AG09309 (cell line): ENCODE data around the gene ATAD2B.
"Not testable (repeated sequence)": the region's sequence is repeated elsewhere in the genome, so short reads cannot be mapped to it uniquely, and the experiment has no call there.

Experiments
- DNase-seq: peaks from one replicate; pipeline ENCODE4 v3.0.0-alpha.2; 2010; ENCODE audit warnings: low read depth
- H3K4me3 ChIP-seq: 2 replicates; pipeline ENCODE4 v1.5.1; 2011; ENCODE audit warnings: mild to moderate bottlenecking, low read depth, low read length, moderate library complexity; ENCODE audit not compliant: control insufficient read depth
- TF ChIP-seq, protein P1 (sequence below): IDR thresholded peaks from 2 replicates; pipeline ENCODE4 v1.5.1; 2011; ENCODE audit warnings: mild to moderate bottlenecking, low read depth, low read length, inconsistent platforms; ENCODE audit not compliant: insufficient read depth, control insufficient read depth; ENCODE audit errors: missing control alignments

Gene ATAD2B

DNA sequence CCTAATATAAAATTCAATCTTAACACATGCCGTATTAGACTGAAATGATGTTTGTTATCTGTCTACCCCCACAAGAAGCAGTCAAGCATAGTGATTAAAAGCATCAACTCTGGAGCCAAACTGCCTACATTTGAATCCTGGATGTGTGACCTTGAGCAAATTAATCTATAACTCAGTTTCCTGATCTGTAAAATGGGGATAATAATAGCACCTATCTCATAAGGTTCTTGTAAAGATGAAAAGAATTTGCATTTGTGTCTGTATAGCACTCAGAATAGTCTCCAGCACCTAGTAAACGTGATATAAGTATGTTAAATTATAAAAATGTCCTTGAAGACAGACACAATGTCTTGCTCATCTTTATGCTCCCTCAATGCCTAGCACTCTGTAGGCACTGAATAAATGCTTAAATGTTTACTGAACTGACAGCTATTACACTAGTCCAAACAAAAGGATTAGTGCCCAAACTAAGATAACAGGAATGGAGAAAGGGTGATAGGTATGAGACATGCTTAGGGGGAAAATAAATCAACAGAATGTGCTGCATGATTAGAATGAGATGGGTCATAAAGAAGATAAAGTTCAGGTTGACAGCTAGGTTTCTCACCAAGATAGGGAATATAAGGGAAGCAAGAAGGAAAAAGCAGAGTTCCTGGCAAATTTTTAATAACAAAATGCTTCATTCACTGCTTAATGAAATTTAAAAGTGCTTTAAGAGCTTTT is 180.6 kb downstream of the ATAD2B start:
- no peak for DNase-seq
- TF ChIP-seq, protein P1, sequence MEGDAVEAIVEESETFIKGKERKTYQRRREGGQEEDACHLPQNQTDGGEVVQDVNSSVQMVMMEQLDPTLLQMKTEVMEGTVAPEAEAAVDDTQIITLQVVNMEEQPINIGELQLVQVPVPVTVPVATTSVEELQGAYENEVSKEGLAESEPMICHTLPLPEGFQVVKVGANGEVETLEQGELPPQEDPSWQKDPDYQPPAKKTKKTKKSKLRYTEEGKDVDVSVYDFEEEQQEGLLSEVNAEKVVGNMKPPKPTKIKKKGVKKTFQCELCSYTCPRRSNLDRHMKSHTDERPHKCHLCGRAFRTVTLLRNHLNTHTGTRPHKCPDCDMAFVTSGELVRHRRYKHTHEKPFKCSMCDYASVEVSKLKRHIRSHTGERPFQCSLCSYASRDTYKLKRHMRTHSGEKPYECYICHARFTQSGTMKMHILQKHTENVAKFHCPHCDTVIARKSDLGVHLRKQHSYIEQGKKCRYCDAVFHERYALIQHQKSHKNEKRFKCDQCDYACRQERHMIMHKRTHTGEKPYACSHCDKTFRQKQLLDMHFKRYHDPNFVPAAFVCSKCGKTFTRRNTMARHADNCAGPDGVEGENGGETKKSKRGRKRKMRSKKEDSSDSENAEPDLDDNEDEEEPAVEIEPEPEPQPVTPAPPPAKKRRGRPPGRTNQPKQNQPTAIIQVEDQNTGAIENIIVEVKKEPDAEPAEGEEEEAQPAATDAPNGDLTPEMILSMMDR: no peak
- no peak overlapping the region for H3K4me3 ChIP-seq

DNA sequence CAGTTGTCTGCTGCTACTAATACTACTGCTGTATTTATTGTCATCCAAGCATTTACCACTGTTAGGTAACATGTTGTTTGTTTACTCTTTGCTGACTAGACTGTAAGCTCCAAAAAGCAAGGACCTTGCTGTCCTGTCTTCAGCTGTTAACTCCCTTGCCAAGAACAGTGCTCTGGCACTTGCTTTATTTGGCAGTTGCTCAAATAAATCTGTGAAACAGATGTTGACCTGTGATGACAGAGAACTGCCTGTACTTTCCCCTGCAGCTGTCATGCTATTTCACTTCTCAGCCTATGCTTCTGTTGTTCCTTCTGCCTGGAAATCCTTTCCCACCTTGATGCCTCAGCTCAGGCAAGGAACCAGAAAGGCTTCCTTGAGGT is 181.2 kb downstream of the ATAD2B start:
- DNase-seq: no peak
- TF ChIP-seq, protein P1: no peak
- no peak overlapping the region for H3K4me3 ChIP-seq

DNA sequence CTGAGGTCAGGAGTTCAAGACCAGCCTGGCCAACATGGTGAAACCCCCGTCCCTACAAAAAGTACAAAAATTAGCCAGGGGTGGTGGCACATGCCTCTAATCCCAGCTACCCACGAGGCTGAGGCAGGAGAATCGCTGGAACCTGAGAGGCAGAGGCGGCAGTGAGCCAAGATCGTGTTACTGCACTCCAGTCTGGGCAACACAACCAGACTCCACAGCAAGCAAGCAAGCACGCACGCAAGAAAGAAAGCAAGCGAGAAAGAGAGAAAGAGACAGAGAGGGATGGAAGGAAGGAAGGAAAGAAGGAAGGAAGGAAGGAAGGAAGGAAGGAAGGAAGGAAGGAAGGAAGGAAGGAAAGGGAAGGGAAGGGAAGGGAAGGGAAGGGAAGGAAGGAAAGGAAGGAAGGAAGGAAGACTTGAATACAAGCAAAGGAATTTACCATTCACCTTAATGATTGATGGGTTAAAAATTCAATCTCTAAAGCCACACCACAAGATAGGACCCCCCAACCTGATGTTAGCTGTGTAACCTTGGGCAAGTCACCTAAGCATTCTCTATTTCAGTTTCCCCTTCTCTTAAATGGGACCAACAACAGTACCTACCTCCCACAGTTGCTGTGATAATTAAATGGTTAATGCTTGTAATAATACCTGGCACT is 181.7 kb downstream of the ATAD2B start:
- DNase-seq: no peak
- TF ChIP-seq, protein P1: no peak
- no peak overlapping the region for H3K4me3 ChIP-seq

DNA sequence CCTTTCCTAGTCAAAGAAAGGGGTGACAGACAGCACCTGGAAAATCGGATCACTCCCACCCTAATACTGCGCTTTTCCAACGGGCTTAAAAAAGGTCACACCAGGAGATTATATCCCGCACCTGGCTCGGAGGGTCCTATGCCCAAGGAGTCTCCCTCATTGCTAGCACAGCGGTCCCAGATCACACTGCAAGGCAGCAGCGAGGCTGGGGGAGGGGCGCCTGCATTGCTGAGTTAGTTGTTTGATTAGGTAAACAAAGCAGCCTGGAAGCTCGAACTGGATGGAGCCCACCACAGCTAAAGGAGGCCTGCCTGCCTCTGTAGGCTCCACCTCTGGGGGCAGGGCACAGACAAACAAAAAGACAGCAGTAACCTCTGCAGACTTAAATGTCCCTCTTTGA is 190.1 kb downstream of the ATAD2B start:
- not testable (repeated sequence) for DNase-seq, H3K4me3 ChIP-seq

DNA sequence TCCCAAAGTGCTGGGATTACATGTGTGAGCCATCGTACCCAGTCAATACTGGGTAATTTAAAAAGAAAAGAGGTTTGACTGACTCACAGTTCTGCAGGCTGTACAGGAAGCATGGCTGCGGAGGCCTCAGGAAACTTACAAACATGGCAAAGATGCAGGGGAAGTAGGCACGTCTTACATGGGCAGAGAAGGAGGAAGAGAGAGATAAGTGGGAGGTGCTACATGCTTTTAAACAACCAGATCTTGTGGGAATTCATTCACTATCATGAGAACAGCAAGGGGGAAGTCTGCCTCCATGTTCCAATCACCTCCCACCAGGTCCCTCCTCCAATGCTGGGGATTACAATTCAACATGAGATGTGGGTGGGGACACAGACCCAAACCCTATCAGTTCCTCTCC is 192.5 kb downstream of the ATAD2B start:
- TF ChIP-seq, protein P1: no peak
- no peak for DNase-seq
- no peak overlapping the region for H3K4me3 ChIP-seq

DNA sequence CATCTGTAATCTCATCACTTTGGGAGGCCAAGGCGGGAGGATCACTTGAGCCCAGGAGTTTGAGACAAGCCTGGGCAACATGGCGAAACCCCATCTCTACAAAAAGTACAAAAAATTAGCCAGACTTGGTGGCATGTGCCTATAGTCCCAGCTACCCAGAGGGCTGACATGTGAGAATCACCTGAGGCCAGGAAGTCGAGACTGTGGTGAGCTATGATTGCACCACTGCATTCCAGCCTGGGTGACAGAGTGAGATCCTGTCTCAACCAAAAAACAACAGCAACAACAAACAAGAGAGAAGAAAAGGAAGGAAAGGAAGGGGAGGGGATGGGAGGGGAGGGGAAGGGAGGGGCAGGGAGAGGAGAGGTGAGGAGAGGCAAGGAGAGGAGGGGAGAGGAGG is 203.9 kb downstream of the ATAD2B start:
- H3K4me3 ChIP-seq, DNase-seq: not testable (repeated sequence)

DNA sequence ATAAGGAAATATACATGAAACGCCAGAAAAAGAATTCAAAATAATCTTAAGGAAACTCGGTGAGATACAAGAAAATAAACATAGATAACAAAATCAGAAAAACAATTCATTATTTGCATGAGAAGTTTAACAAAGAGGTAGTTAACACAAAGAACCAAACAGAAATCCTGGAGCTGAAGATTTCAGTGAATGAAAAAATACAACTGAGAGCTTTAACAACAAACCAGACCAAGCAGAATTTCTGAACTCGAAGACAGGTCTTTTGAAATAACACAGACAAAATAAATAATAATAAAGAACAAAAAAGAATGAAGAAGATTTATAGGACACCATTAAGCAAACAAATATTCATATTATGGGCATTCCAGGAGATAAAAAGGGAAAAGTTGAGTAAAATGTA is 204.7 kb downstream of the ATAD2B start:
- TF ChIP-seq, protein P1: no peak
- H3K4me3 ChIP-seq: no peak overlapping the region
- no peak for DNase-seq
